Stimulated activated CD8-positive, alpha-beta memory T cell treated with anti-CD3 and anti-CD28 coated beads, Interleukin-15, amount 100 ng/mL, for 4 hours (primary cell): ENCODE results near the gene SBNO2.
A peak's percentile ranks its signal among the peaks of the same experiment; 100 is the strongest.
"Not testable (repeated sequence)": the region's sequence is repeated elsewhere in the genome, so short reads cannot be mapped to it uniquely, and the experiment has no call there.

ENCODE experiments used
- DNase-seq, 2 donors: peaks; one replicate each; pipeline ENCODE4 v3.0.0-alpha.2; 2020; ENCODE audit warnings: low read depth in 2 of 2

Gene SBNO2

GRCh38 chr19:1173845-1174809 is at the start of gene SBNO2:
SBNO2 (minus strand) TSS chr19:1174268; CDS start chr19:1154276, 19,992 bp downstream.
- DNase-seq: peak; percentile 74

DNA sequence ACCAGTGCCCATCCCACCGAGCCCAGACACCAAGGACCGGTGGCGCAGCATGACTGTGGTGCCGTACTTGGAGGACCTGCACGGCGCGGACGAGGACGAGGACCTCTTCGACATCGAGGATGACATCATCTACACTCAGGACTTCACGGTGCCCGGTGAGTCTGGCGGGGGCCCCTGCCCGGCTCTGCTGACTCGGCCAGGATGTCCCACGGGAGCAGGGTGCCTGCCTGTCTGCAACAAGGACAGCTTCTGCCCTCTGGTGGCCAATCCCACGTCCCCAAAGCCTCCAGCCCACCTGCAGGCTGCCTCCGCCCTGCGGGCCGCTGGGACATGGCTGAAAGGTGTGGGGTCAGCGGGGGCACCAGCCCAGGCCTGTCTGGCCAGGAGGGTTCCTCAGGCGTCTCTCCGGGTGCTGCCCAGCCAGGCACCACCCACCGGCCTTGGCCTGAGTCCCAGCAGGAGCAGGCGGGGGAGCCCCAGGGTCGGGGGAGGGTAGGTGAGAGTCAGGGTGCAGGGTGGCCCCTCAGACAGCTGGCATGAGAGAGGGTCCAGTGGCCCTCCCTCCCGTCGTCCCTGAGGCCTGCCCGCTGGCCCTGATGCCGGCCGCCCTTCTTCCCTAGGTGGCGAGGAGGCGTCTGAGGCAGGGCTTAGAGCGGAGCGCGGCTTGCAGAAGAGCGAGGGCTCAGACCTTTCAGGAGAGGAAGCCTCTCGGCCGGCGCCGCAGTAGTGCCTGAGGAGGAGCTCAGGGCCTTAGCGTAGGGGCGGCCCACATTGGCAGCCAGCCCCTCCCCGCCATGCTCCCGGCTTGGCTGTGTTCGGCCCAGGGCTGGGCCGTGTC is 49.2 kb upstream of the SBNO2 start:
- no peak for DNase-seq

DNA sequence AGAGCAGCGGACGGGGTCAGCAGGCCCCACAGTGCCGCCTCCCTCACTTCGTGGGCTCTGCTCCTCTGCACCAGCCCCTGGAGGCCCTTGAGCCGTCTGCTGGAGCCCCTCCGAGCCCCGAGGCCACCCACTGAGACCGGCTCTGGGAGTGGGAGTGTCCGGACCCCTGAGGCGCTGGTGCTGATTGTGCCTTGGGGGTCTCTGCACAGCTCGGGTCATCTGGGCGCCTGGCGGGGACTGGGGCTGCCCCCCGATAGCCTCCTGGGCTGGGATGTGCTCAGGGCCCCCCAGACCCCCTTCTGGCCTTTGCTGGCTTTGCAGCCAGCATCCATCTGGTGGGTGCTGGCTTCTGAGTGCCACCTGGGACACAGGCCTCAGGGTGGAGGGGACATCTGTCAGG is 48.3 kb upstream of the SBNO2 start:
- DNase-seq: no peak

DNA sequence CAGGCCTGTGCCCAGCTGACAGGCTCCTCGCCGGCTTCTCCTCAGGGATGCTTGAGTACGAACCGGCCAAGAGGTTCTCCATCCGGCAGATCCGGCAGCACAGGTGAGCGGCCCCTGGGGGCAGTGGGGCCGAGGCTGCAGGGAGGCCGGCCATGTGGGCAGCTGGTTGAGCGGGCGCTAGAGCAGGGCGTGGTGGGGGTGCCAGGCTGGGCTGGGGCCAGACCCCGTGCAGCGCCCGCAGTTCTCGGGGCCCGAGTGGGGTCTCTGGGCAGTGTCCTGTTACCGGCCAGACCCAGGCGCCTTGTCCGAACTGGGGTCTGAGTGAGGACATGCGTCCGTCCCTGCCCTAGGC is 47.8 kb upstream of the SBNO2 start:
- DNase-seq: no peak

- DNase-seq: no peak
Observed at GRCh38 chr19:1220976-1221903, 47.2 kb upstream of the SBNO2 start.

DNA sequence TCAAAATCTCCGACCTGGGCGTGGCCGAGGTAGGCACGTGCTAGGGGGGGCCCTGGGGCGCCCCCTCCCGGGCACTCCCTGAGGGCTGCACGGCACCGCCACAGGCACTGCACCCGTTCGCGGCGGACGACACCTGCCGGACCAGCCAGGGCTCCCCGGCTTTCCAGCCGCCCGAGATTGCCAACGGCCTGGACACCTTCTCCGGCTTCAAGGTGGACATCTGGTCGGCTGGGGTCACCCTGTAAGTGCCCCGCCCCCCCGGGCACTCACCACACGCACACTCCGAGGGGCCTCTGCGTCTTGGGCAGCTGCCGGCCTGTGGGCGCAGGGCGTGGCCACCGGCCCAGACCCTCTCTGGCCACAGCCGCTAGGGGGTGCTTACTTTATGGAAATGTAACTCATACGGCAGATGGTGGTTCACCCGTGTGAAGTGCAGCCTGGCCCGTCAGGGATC is 46.4 kb upstream of the SBNO2 start:
- no peak for DNase-seq

DNA sequence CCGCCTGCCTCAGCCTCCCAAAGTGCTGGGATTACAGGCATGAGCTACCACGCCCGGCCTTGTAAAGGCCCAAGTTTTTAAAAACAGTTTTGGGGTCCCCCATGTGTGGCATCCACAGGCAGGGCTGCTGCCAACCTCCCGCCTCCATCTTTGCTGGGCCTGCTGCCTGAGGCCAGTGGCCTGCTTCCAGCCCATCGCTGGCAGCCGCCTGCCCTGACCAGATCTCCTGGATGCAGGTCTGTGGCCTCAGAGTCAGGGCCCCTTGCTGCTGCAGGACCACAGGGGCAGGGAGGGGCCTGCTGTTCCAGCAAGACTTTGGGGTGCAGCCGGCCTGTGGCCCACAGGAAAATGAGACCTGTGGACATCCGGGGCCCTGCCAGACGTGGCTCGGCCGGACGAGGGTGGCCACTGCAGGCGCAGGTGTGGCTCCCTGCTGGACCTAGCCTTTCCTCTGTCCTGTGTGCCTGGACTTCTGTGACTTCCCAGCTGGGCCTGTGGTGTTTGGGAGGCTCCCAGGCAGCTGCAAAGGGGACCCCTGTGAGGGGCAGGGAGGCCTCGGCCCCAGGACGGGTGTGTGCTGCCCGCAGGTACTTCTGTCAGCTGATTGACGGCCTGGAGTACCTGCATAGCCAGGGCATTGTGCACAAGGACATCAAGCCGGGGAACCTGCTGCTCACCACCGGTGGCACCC is 45.9 kb upstream of the SBNO2 start:
- no peak for DNase-seq

GRCh38 chr19:1218751-1219567 is 44.9 kb upstream of the SBNO2 start:
- no peak for DNase-seq

- DNase-seq: no peak
Observed at GRCh38 chr19:1217366-1217765, 43.3 kb upstream of the SBNO2 start.

DNA sequence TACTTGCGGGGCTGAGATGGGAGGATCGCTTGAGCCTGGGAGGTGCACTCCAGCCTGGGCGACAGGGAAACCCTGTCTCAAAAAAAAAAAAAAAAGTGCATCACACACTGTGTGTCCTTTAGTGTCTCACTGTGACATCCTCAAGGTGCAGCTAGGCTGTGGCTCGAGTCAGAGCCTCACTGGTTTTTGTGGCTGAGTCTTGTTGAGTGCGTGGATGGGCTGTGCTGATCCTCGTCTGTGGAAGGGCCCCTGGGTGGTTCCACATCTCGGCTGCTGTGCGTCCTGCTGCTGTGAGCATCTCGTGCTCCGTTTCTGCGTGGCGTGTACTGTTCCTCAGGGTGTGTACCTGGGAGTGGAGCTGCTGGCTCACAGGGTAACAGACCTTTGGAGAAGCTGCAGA is 42.7 kb upstream of the SBNO2 start:
- DNase-seq: no peak

GRCh38 chr19:1214862-1215731 is 41.0 kb upstream of the SBNO2 start:
- no peak for DNase-seq

DNA sequence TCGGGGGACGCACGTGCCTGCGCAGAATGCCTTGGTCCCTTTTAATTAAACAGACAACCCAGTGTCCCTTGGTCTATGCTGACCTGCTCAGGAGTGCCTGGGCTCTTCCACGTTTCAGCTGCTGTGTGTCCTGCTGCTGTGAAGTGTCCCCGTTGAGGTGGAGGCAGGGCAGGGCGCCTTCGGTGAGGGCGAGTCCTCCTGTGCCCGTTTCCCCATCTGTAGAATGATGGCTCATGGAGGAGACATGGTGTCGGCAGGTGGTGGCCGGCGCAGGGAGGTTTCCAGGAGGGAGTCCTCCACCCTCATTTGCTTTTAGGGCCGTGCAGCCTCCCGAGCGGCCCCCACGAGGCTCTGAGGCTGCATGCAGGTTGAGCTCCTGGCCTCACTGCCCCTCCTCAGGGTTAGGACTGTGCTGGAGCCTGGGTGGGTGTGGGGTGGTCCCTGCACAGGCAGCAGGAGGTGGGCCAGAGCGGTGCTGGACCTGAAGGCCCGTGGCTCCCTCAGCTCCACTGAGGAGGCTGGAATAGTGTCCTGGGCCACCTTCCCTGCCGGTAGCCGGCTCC is 40.3 kb upstream of the SBNO2 start:
- no peak for DNase-seq

- DNase-seq: no peak
Observed at GRCh38 chr19:1213391-1214286, 39.6 kb upstream of the SBNO2 start.

DNA sequence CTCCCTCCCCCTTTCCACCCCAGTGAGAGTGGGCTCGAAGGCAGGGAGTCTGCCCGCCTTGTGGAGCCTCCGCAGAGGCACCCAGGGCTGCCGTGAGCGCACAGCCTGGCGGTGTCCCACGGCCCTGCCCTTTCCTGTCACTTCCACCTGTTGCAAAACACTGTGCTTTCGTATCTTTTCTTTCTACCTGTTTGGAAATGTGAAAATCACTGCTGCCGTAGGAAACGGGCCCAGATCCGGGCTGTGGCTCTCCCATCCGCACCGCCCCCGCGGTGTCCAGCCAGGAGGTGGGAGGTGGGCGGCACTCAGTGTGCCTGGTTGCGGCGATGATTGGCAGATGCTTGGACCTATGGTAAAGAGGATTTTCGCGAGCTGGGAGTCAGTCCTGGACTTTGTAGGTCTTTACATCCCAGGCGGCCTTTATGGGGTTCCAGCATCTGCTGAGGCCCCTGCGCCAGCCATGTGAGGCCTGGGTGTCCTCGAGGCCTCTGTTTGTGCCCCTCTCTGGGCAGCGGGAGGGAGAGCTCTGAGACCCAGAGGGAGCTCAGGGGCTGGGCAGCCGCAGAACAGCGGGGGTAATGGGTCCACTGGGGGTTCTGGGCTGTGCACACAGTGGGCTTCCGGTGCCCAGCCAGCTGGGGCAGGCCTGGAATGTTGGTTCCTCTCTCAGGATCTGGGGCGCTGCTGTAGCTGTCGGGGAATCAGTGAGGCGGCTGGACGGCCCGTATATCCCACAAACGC is 37.6 kb upstream of the SBNO2 start:
- DNase-seq: no peak

DNA sequence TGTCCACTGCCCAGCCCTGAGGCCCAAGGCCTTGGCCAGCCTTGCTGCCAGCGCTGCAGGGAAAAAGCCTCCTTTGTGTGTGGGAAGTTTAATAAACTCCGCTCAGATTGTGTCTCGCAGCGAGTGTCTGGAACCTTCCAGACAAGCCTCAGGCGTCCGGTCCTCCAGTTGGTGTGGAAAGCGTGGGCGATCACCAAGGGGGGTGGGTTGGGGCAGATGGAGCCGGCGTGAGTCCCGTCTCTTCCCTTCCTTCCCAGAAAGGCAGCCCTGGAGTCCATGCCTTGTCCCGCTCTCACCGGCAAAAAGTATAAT is 36.1 kb upstream of the SBNO2 start:
- no peak for DNase-seq

- DNase-seq: not testable (repeated sequence)
Observed at GRCh38 chr19:1208830-1209229, 34.8 kb upstream of the SBNO2 start.

- DNase-seq: no peak
Observed at GRCh38 chr19:1206864-1207450, 32.9 kb upstream of the SBNO2 start.
